HepG2 (cell line): ENCODE measurements around the gene ATXN7L2.

ENCODE experiments used
- EZH2 ChIP-seq: conservative IDR thresholded peaks from 2 replicates; pipeline ENCODE4 v1.6.1; 2012; ENCODE audit warnings: mild to moderate bottlenecking, low read depth, low read length, moderate library complexity
- PCBP2 ChIP-seq: fragments of 200-400 bp; formaldehyde crosslinking; optimal IDR thresholded peaks from 2 replicates; pipeline ENCODE3; 2018; ENCODE audit warnings: low read length, low read depth; ENCODE audit not compliant: poor library complexity, severe bottlenecking
- TBL1XR1 ChIP-seq: fragments of 150-350 bp; IDR thresholded peaks from 2 replicates; pipeline ENCODE4 v1.6.1; 2014; ENCODE audit warnings: borderline replicate concordance, low read length; ENCODE audit not compliant: partially characterized antibody
- ZNF546 ChIP-seq: sonication (generic); formaldehyde crosslinking; conservative IDR thresholded peaks from 2 replicates; pipeline ENCODE4 v1.8.1; 2023; ENCODE audit warnings: mild to moderate bottlenecking, missing genetic modification reagents
- TF ChIP-seq, protein P1 (sequence below): sonication (generic); formaldehyde crosslinking; IDR thresholded peaks from 2 replicates; pipeline ENCODE4 v1.5.0; 2020; ENCODE audit warnings: mild to moderate bottlenecking, missing genetic modification reagents

DNA sequence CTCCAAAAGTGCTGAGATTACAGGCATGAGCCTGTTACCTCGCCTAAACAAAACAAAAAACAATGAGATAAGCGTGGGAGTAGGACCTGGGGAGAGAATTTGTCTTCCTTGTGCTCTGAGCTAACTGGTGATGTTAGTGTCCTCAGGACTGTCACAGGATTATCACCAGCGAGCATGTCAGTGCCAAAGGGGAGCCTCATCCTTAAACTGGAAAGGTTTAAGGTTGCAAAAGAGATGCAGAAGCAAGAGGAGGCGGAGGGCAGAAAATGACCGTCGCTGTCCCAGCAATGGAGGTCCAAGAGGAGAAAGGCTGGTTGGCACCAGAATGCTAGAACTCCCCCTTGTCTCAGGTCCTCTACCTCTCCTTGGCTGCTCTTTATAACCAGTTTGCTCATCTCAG is 13.5 kb upstream of the ATXN7L2 start:
- no peak for TF ChIP-seq PCBP2
- TF ChIP-seq TBL1XR1: no peak
- no peak for TF ChIP-seq ZNF546 (CRISPR knock-in tag)
- TF ChIP-seq EZH2: no peak
- TF ChIP-seq, protein P1, sequence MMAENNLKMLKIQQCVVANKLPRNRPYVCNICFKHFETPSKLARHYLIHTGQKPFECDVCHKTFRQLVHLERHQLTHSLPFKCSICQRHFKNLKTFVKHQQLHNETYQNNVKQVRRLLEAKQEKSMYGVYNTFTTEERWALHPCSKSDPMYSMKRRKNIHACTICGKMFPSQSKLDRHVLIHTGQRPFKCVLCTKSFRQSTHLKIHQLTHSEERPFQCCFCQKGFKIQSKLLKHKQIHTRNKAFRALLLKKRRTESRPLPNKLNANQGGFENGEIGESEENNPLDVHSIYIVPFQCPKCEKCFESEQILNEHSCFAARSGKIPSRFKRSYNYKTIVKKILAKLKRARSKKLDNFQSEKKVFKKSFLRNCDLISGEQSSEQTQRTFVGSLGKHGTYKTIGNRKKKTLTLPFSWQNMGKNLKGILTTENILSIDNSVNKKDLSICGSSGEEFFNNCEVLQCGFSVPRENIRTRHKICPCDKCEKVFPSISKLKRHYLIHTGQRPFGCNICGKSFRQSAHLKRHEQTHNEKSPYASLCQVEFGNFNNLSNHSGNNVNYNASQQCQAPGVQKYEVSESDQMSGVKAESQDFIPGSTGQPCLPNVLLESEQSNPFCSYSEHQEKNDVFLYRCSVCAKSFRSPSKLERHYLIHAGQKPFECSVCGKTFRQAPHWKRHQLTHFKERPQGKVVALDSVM (CRISPR knock-in tag): no peak
